ENCODE data around the gene KCMF1. TPM values are rescaled to one million over a fixed set of nuclear protein-coding genes. Genes with fewer than 3 reads are reported as not detected.

The KCMF1 gene
- polyA plus RNA-seq, 1 experiment = 121 TPM

- H3K9me3 ChIP-seq (ENCODE audit: control insufficient read depth, insufficient read depth, low read length) = no peaks in the 10 kb centered on the region; the same call in 1 of the 2 replicates
- POLR2A ChIA-PET = no interaction called here
- H3K27ac ChIP-seq (ENCODE audit: low read depth, low read length) = no peak overlapping the region
- H3K27me3 ChIP-seq (ENCODE audit: control insufficient read depth, insufficient read depth, low read length) = no peaks in the 10 kb centered on the region
- H3K4me3 ChIP-seq (ENCODE audit: low read depth, low read length) = no peak overlapping the region
- no peak for DNase-seq (ENCODE audit: low read depth, low spot score)
- CTCF ChIA-PET = interaction anchor here (0.9 kb wide), 1 partner anchor 83 kb away, joined by 3 read pairs; no protein-coding TSS in a partner anchor
- no peak for TF ChIP-seq CTCF (IDR thresholded peaks at IDR 0.05; ENCODE audit: low read depth, low read length)
Measured at GRCh38 chr2:85009019-85009618, 38.2 kb downstream of the KCMF1 start.

GRCh38 chr2:85010404-85010803, 39.4 kb downstream of the KCMF1 start:
- CTCF ChIA-PET = interaction anchor here (0.6 to 0.7 kb wide), 2 partner anchors 23 to 32 kb away, joined by 3 to 5 read pairs; no protein-coding TSS in a partner anchor
- no peak for TF ChIP-seq CTCF (IDR thresholded peaks at IDR 0.05; ENCODE audit: low read depth, low read length)

GRCh38 chr2:85011098-85011497, 40.1 kb downstream of the KCMF1 start:
- no peak for DNase-seq (ENCODE audit: low read depth, low spot score)
- no peak overlapping the region for H3K4me3 ChIP-seq (ENCODE audit: low read depth, low read length)
- no peaks in the 10 kb centered on the region for H3K27me3 ChIP-seq (ENCODE audit: control insufficient read depth, insufficient read depth, low read length)
- no peak overlapping the region for H3K27ac ChIP-seq (ENCODE audit: low read depth, low read length)
- TF ChIP-seq CTCF (IDR thresholded peaks at IDR 0.05; ENCODE audit: low read depth, low read length) = no peak
- ChIA-PET POLR2A (no interaction called here), CTCF (interaction anchor here (0.7 kb wide), 1 partner anchor 24 kb away, joined by 5 read pairs; no protein-coding TSS in a partner anchor)
- no peaks in the 10 kb centered on the region; the same call in 1 of the 2 replicates for H3K9me3 ChIP-seq (ENCODE audit: control insufficient read depth, insufficient read depth, low read length)

More at GRCh38 chr2:85010404-85010803, 39.4 kb downstream of the KCMF1 start:
- POLR2A ChIA-PET = no interaction called here
- Histone ChIP-seq H3K9me3 (ENCODE audit: control insufficient read depth, insufficient read depth, low read length) (no peaks in the 10 kb centered on the region; the same call in 1 of the 2 replicates), H3K27me3 (ENCODE audit: control insufficient read depth, insufficient read depth, low read length) (no peaks in the 10 kb centered on the region), H3K4me3 (ENCODE audit: low read depth, low read length) (no peak overlapping the region), H3K27ac (ENCODE audit: low read depth, low read length) (no peak overlapping the region)
- DNase-seq (ENCODE audit: low read depth, low spot score) = no peak

GRCh38 chr2:85011747-85012146, 40.8 kb downstream of the KCMF1 start:
- Histone ChIP-seq H3K9me3 (ENCODE audit: control insufficient read depth, insufficient read depth, low read length) (no peaks in the 10 kb centered on the region), H3K27me3 (ENCODE audit: control insufficient read depth, insufficient read depth, low read length) (no peaks in the 10 kb centered on the region), H3K27ac (ENCODE audit: low read depth, low read length) (no peak overlapping the region), H3K4me3 (ENCODE audit: low read depth, low read length) (no peak overlapping the region)
- no peak for DNase-seq (ENCODE audit: low read depth, low spot score)
- TF ChIP-seq CTCF (IDR thresholded peaks at IDR 0.05; ENCODE audit: low read depth, low read length) = no peak
- POLR2A ChIA-PET = no interaction called here
- CTCF ChIA-PET = interaction anchor here (1.2 kb wide), 1 partner anchor 289 kb away, joined by 7 read pairs; no protein-coding TSS in a partner anchor

- ChIA-PET CTCF (interaction anchor here (1.2 kb wide), 1 partner anchor 288 kb away, joined by 7 read pairs; no protein-coding TSS in a partner anchor), POLR2A (no interaction called here)
- Histone ChIP-seq H3K4me3 (ENCODE audit: low read depth, low read length) (no peak overlapping the region), H3K27ac (ENCODE audit: low read depth, low read length) (no peak overlapping the region), H3K9me3 (ENCODE audit: control insufficient read depth, insufficient read depth, low read length) (no peaks in the 10 kb centered on the region), H3K27me3 (ENCODE audit: control insufficient read depth, insufficient read depth, low read length) (no peaks in the 10 kb centered on the region)
- DNase-seq (ENCODE audit: low read depth, low spot score) = no peak
- TF ChIP-seq CTCF (IDR thresholded peaks at IDR 0.05; ENCODE audit: low read depth, low read length) = no peak
Measured at GRCh38 chr2:85012431-85012830, 41.5 kb downstream of the KCMF1 start.

Measured in AG04450 (cell line).